Omental fat pad (tissue), 4 donors: ENCODE measurements around the gene CUX1. TPM values are rescaled to one million over a fixed set of nuclear protein-coding genes. Genes with fewer than 3 reads are reported as not detected.

Source experiments
- ATAC-seq: fragments of 150-250 bp; one replicate; pipeline ENCODE4 v1.9.1; 2016; ENCODE audit warnings: mild to moderate bottlenecking, moderate library complexity; ENCODE audit not compliant: low FRiP score
- DNase-seq: peaks from one replicate; pipeline ENCODE4 v3.0.0-alpha.2; 2019; ENCODE audit warnings: low spot score
- CTCF ChIP-seq, 3 donors: fragments of 450-650 bp; IDR thresholded peaks; one replicate each; pipeline ENCODE4 v1.5.1; 2016 to 2017; ENCODE audit warnings: antibody characterized with exemption in 3 of 3, mild to moderate bottlenecking in 3 of 3, moderate library complexity in 2 of 3
- total RNA-seq, 4 donors: library from RNA; depleted of rRNA; stranded (reverse); fragments of >200 nt; gene quantifications; one replicate each; pipeline ENCODE4 v1.1.0, GENCODE V29; 2016

The CUX1 gene
- total RNA-seq, 4 donors from 2014 or later: 67.6 to 141 (median 75.7) TPM

DNA sequence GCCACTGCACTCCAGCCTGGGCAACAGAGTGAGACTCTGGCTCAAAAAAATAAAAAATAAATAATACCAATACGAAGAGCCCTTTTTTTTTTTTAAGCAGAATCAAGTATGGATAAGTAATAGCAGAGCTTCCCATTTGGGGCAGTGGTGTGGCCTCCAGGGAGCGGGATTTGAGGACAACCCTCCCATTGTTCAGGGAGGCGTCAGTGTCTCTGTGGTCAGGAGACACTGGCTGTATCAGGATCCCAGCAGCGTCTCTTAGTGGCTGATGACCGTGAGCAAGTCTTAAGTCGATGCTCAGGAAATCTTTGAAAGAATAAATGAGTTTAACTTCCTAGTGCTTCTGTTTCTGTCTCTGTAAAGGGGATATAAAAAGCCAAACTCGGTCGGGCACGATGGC is 444.0 kb downstream of the CUX1 start:
- no peak for ATAC-seq
- TF ChIP-seq CTCF (IDR thresholded peaks at IDR 0.05): no peak
- DNase-seq: no peak

GRCh38 chr7:102262546-102262945 is 445.1 kb downstream of the CUX1 start:
- TF ChIP-seq CTCF (IDR thresholded peaks at IDR 0.05): no peak
- DNase-seq (no peak), ATAC-seq (no peak)

DNA sequence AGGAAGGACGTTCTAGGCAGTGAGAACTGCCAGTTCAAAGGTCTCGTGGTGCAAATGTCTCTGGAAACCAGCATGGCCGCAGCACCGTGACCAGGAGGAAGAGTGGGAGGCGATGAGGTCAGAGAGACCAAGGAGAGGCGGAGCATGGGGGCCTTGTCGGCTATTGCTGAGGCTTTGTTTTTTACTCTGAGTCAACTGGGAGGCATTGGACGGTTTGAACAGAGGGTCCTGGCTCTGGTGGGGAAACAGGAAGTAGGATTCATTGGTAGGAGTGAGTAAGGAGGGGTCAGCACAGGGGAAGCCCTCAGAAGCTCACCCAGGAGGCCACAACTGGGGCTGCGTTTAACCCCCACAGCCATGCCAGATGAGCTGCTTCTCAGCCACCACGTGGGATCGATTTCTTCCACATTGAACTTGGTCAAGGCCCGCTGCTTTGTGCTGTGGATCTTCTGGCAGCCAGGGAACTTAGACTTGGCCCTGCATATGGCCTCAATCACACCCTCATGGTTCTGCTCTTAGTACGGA is 447.0 kb downstream of the CUX1 start:
- DNase-seq (no peak), ATAC-seq (no peak)
- TF ChIP-seq CTCF (IDR thresholded peaks at IDR 0.05): no peak

DNA sequence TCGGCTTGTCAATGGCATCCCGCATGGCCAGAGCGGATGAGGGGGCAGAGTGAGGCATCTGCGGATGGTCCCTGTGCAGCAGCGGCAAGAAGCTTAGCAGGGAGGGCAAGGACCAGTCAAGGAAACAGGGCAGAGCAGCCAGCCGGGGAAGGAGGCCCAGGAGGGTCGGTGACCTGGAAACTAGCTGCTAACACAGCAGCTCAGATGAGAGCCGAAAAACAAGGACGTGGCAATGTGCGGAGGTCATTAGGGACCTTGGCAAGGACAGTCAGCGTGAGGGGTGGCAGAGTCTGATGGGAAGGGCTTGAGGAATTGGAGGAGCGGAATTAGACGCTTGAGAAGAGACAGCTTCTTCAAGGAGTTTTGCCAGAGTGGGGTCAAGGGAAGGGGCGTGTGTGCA is 449.1 kb downstream of the CUX1 start:
- DNase-seq (no peak), ATAC-seq (no peak)
- TF ChIP-seq CTCF (IDR thresholded peaks at IDR 0.05): no peak

- no peak for DNase-seq
- no peak for ATAC-seq
- TF ChIP-seq CTCF (IDR thresholded peaks at IDR 0.05): no peak
Measured at GRCh38 chr7:102268635-102269034, 451.2 kb downstream of the CUX1 start.

DNA sequence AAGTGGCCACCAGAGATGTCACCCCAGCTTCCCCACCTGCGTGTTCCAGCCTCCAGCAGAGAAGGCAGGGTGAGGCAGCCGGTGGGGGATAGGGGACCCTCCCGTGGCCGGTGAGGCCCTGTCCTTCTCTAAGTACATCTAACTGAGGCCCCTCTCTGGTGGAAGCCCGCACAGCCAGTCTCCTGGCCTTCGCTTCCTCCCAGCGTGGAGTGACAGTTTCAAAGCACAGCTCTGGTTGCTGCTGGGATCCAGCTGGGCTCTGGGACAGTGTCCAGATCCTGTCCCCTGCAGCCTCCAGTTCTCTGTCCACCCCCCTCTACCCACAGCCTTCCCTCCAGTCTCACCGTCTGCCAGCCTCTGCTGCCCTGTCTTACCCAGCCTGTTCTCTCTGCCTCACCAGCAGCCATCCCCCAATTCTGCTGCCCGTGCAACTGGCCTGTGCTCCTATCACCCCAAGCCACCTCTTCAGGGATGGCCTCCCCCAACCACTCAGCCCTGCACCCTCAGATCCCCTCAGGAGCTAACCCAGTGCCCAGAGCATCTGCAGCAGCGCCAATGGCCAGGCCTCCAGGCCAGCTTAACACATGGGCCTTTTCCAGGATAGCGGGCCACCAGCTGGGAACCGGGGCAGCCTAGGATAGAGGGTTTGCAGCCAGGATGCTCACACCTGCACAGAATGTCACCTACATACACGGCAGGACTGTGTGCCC is 452.9 kb downstream of the CUX1 start:
- DNase-seq: no peak
- no peak for TF ChIP-seq CTCF (IDR thresholded peaks at IDR 0.05)
- ATAC-seq: no peak

GRCh38 chr7:102271158-102271798 is 453.9 kb downstream of the CUX1 start:
- DNase-seq (no peak), ATAC-seq (no peak)
- no peak for TF ChIP-seq CTCF (IDR thresholded peaks at IDR 0.05)
